ENCODE data around the gene GRIN3B.

The GRIN3B gene

GRCh38 chr19:1008268-1009040, 8.2 kb downstream of the GRIN3B start:
- DNase-seq: no peak

GRCh38 chr19:1009041-1009980, 9.1 kb downstream of the GRIN3B start:
- DNase-seq: no peak

- DNase-seq: no peak
Observed at GRCh38 chr19:1009981-1010538, 9.8 kb downstream of the GRIN3B start.

- DNase-seq: no peak
Observed at GRCh38 chr19:1010586-1011510, 10.6 kb downstream of the GRIN3B start.

GRCh38 chr19:1011831-1012333, 11.7 kb downstream of the GRIN3B start:
- DNase-seq: no peak

- no peak for DNase-seq
Observed at GRCh38 chr19:1012334-1012733, 12.1 kb downstream of the GRIN3B start.

GRCh38 chr19:1013218-1013617, 13.0 kb downstream of the GRIN3B start:
- no peak for DNase-seq

GRCh38 chr19:1014161-1015060, 14.2 kb downstream of the GRIN3B start:
- DNase-seq: no peak

- no peak for DNase-seq
Observed at GRCh38 chr19:1015061-1015781, 15.0 kb downstream of the GRIN3B start.

GRCh38 chr19:1015782-1016646, 15.8 kb downstream of the GRIN3B start:
- no peak for DNase-seq

- DNase-seq: no peak
Observed at GRCh38 chr19:1016647-1017114, 16.5 kb downstream of the GRIN3B start.

GRCh38 chr19:1017115-1017905, 17.1 kb downstream of the GRIN3B start:
- DNase-seq: no peak

GRCh38 chr19:1017906-1018305, 17.7 kb downstream of the GRIN3B start:
- no peak for DNase-seq

GRCh38 chr19:1018393-1018792, 18.2 kb downstream of the GRIN3B start:
- no peak for DNase-seq

- DNase-seq: no peak
Observed at GRCh38 chr19:1018932-1019615, 18.9 kb downstream of the GRIN3B start.

- no peak for DNase-seq
Observed at GRCh38 chr19:1019616-1019961, 19.4 kb downstream of the GRIN3B start.

- no peak for DNase-seq
Observed at GRCh38 chr19:1019980-1020867, 20.0 kb downstream of the GRIN3B start.

Data from CD4-positive, alpha-beta T cell treated with Interleukin-15 for 1 hour (primary cell).